ENCODE data around the gene RCAN1. TPM values are rescaled to one million over a fixed set of nuclear protein-coding genes. Genes with fewer than 3 reads are reported as not detected.

The RCAN1 gene
- total RNA-seq, 1 donor from 2014 or later: 17.7 TPM

DNA sequence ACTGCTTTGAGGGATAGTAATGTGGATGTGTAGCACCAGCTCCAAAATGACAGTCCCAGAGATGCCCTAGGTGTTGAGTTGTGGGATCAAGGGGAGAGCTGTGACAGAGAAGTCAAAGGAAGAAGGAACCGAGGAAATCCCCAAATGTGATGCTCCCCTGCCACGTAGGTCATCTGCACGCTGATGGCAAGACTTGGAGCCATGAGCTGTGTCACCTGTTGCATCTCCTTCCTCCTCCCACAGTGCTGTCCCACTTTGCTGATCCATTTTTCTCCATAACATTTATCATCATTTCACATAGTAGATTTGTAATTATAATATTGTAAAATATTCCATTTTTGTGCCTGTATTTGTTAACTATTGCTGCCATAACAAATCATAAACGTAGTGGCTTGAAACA, 17.6 kb upstream of the RCAN1 start:
- Mint-ChIP-seq H3K36me3 (ENCODE audit: unreplicated experiment) (no peaks in the 10 kb centered on the region), H3K4me3 (ENCODE audit: unreplicated experiment) (no peak overlapping the region), H3K27me3 (ENCODE audit: unreplicated experiment) (peaks cover 6% of the 10 kb centered on the region), H3K27ac (ENCODE audit: unreplicated experiment) (no peak overlapping the region), H3K4me1 (ENCODE audit: low read depth, unreplicated experiment) (no peaks in the 10 kb centered on the region), H3K9me3 (ENCODE audit: unreplicated experiment) (no peaks in the 10 kb centered on the region)
- DNase-seq: no peak
- no peak for TF ChIP-seq CTCF (IDR thresholded peaks at IDR 0.05; ENCODE audit: partially characterized antibody, unreplicated experiment)

GRCh38 chr21:34630536-34631143, 15.7 kb upstream of the RCAN1 start:
- no peak overlapping the region for H3K27ac Mint-ChIP-seq (ENCODE audit: unreplicated experiment)
- peak; percentile 84 for TF ChIP-seq CTCF (IDR thresholded peaks at IDR 0.05; ENCODE audit: partially characterized antibody, unreplicated experiment)
- no peaks in the 10 kb centered on the region for H3K36me3 Mint-ChIP-seq (ENCODE audit: unreplicated experiment)
- H3K4me1 Mint-ChIP-seq (ENCODE audit: low read depth, unreplicated experiment): no peaks in the 10 kb centered on the region
- H3K9me3 Mint-ChIP-seq (ENCODE audit: unreplicated experiment): no peaks in the 10 kb centered on the region
- peaks cover 9% of the 10 kb centered on the region for H3K27me3 Mint-ChIP-seq (ENCODE audit: unreplicated experiment)
- H3K4me3 Mint-ChIP-seq (ENCODE audit: unreplicated experiment): no peak overlapping the region
- DNase-seq: no peak

GRCh38 chr21:34626131-34626530, 11.2 kb upstream of the RCAN1 start:
- Mint-ChIP-seq H3K4me1 (ENCODE audit: low read depth, unreplicated experiment) (peaks cover 9% of the 10 kb centered on the region), H3K36me3 (ENCODE audit: unreplicated experiment) (peaks cover 6% of the 10 kb centered on the region), H3K27me3 (ENCODE audit: unreplicated experiment) (peaks cover 5% of the 10 kb centered on the region), H3K4me3 (ENCODE audit: unreplicated experiment) (no peak overlapping the region), H3K27ac (ENCODE audit: unreplicated experiment) (no peak overlapping the region), H3K9me3 (ENCODE audit: unreplicated experiment) (no peaks in the 10 kb centered on the region)
- no peak for DNase-seq
- TF ChIP-seq CTCF (IDR thresholded peaks at IDR 0.05; ENCODE audit: partially characterized antibody, unreplicated experiment): no peak

DNA sequence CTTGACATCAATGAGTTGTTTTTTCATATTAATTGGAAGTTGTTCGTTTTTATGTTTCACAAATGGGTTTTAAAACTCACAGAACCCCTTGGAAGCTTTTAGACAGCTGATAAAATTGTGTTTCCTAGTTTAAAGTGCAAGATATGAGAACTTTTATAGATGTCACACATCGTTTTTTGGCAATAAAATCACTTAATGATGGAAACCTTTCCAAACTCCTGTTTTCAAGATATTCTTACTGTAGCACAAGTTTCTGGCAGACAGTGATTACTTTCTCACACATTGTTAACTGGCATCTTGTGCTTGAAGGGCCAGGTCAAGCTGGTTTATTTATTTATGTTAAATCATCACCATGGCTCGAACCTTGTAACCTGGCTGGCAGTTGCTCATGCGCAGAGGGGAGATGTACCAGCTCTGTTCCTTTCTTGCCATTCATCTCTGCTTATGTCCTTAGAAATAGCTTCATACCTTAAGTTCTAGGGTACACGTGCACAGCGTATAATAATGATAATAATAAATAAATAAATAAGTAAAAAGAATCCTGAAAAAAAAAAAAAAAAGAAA, 10.2 kb upstream of the RCAN1 start:
- Mint-ChIP-seq H3K9me3 (ENCODE audit: unreplicated experiment) (no peaks in the 10 kb centered on the region), H3K4me3 (ENCODE audit: unreplicated experiment) (no peak overlapping the region), H3K36me3 (ENCODE audit: unreplicated experiment) (peaks cover 6% of the 10 kb centered on the region), H3K27me3 (ENCODE audit: unreplicated experiment) (peaks cover 5% of the 10 kb centered on the region), H3K27ac (ENCODE audit: unreplicated experiment) (no peak overlapping the region), H3K4me1 (ENCODE audit: low read depth, unreplicated experiment) (peaks cover 14% of the 10 kb centered on the region)
- no peak for TF ChIP-seq CTCF (IDR thresholded peaks at IDR 0.05; ENCODE audit: partially characterized antibody, unreplicated experiment)
- no peak for DNase-seq

GRCh38 chr21:34623516-34623915, 8.6 kb upstream of the RCAN1 start:
- Mint-ChIP-seq H3K27me3 (ENCODE audit: unreplicated experiment) (peaks cover 5% of the 10 kb centered on the region), H3K9me3 (ENCODE audit: unreplicated experiment) (no peaks in the 10 kb centered on the region), H3K36me3 (ENCODE audit: unreplicated experiment) (peaks cover 6% of the 10 kb centered on the region), H3K4me3 (ENCODE audit: unreplicated experiment) (no peak overlapping the region), H3K27ac (ENCODE audit: unreplicated experiment) (no peak overlapping the region), H3K4me1 (ENCODE audit: low read depth, unreplicated experiment) (peaks cover 14% of the 10 kb centered on the region)
- no peak for DNase-seq
- TF ChIP-seq CTCF (IDR thresholded peaks at IDR 0.05; ENCODE audit: partially characterized antibody, unreplicated experiment): no peak

Data from glutamatergic neuron (in vitro differentiated cells).